ENCODE measurements around the gene DISC1. TPM values are rescaled to one million over a fixed set of nuclear protein-coding genes. Genes with fewer than 3 reads are reported as not detected.

Gene DISC1
- polyA plus RNA-seq, 1 of the 3 experiments (the other 2 are of a cell fraction) = 1.7 TPM

DNA sequence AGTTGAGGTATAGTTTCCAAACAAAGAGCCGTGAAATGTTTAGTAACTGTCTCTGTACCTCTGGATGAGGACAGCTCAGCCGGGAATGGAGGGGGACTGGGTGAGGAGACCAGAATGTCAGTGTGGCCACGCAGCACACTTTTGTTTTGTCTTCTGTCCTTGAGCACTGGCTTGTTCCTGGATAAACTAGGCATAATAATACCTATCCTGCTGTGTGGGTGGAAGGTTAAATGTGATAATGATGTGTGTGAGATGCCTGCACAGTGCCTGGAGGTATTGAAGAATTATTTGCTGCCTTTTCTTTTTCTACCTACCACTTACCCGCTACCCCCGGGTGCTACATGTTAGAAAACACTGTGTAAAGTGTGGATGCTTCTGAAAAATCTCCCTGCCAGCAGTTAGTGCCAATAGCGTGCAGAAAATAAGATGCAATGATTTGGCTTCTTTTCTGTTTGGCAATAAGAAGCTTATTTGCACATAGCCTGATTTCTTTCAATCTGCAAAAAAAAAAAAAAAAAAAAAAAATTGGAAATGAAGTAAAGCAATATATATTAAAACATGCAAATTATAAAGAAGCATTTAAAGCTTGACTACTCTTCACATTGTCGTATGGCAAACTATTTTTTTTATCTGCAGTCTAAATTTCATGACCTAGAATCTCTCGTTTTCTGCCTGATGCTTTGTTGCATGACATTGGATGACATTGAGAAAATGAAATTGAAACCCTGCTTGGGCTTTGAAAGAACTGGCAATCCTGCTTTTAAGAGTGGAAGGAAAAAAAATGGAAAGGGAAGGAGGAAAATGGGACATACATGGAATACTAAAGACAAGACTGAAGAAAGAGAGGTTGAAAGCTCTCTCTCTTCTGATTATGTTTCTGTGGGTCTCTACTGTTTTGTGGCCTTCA, 89.5 kb downstream of the DISC1 start:
- no peak overlapping the region for H3K4me3 ChIP-seq (ENCODE audit: low read depth in 2 of 2, low read length in 1 of 2)
- H4K20me1 ChIP-seq (ENCODE audit: insufficient read depth) = no peaks in the 10 kb centered on the region
- no peaks in the 10 kb centered on the region for H3K4me1 ChIP-seq (ENCODE audit: control insufficient read depth in 1 of 2, insufficient read depth in 2 of 2, low read depth in 1 of 2, low read length in 1 of 2)
- H2AFZ ChIP-seq (ENCODE audit: low read depth) = no peak overlapping the region
- no peak overlapping the region for H3K27ac ChIP-seq (ENCODE audit: low read depth in 2 of 2, low read length in 1 of 2)
- H3K9ac ChIP-seq = no peak overlapping the region
- no peaks in the 10 kb centered on the region for H3K36me3 ChIP-seq (replicated peaks in 1 of 2; ENCODE audit: control insufficient read depth in 1 of 2, insufficient read depth in 2 of 2, low read length in 1 of 2)
- DNase-seq = no peak
- H3F3A ChIP-seq (replicated peaks; ENCODE audit: insufficient read depth) = no peaks in the 10 kb centered on the region
- ChIA-PET POLR2A (no interaction called here), CTCF (interaction anchor here (1.0 to 1.2 kb wide), 2 partner anchors 9 to 24 kb away, joined by 3 read pairs; no protein-coding TSS in a partner anchor)
- TF ChIP-seq ELF1 (IDR thresholded peaks at IDR 0.05) = no peak
- no peak for TF ChIP-seq GATA2 (CRISPR knock-in tag; IDR thresholded peaks at IDR 0.05)
- no peak for TF ChIP-seq RAD21 (IDR thresholded peaks at IDR 0.05; ENCODE audit: low read length)
- TF ChIP-seq EP300 (IDR thresholded peaks at IDR 0.05; ENCODE audit: borderline replicate concordance in 1 of 2, low read depth in 1 of 2, low read length in 1 of 2) = no peak
- TF ChIP-seq, protein P1, sequence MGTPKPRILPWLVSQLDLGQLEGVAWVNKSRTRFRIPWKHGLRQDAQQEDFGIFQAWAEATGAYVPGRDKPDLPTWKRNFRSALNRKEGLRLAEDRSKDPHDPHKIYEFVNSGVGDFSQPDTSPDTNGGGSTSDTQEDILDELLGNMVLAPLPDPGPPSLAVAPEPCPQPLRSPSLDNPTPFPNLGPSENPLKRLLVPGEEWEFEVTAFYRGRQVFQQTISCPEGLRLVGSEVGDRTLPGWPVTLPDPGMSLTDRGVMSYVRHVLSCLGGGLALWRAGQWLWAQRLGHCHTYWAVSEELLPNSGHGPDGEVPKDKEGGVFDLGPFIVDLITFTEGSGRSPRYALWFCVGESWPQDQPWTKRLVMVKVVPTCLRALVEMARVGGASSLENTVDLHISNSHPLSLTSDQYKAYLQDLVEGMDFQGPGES (IDR thresholded peaks at IDR 0.05; ENCODE audit: low read depth, low read length) = no peak
- no peak for TF ChIP-seq JUND (IDR thresholded peaks at IDR 0.05)
- no peak for TF ChIP-seq FOSL2 (IDR thresholded peaks at IDR 0.05; ENCODE audit: borderline replicate concordance, low read depth)
- TF ChIP-seq FOXJ3 (CRISPR knock-in tag; IDR thresholded peaks at IDR 0.05) = no peak
- no peak for TF ChIP-seq TCF12 (IDR thresholded peaks at IDR 0.05)
- TF ChIP-seq, protein P2, sequence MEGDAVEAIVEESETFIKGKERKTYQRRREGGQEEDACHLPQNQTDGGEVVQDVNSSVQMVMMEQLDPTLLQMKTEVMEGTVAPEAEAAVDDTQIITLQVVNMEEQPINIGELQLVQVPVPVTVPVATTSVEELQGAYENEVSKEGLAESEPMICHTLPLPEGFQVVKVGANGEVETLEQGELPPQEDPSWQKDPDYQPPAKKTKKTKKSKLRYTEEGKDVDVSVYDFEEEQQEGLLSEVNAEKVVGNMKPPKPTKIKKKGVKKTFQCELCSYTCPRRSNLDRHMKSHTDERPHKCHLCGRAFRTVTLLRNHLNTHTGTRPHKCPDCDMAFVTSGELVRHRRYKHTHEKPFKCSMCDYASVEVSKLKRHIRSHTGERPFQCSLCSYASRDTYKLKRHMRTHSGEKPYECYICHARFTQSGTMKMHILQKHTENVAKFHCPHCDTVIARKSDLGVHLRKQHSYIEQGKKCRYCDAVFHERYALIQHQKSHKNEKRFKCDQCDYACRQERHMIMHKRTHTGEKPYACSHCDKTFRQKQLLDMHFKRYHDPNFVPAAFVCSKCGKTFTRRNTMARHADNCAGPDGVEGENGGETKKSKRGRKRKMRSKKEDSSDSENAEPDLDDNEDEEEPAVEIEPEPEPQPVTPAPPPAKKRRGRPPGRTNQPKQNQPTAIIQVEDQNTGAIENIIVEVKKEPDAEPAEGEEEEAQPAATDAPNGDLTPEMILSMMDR (IDR thresholded peaks at IDR 0.05) = no peak
- TF ChIP-seq, protein P3, sequence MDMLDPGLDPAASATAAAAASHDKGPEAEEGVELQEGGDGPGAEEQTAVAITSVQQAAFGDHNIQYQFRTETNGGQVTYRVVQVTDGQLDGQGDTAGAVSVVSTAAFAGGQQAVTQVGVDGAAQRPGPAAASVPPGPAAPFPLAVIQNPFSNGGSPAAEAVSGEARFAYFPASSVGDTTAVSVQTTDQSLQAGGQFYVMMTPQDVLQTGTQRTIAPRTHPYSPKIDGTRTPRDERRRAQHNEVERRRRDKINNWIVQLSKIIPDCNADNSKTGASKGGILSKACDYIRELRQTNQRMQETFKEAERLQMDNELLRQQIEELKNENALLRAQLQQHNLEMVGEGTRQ (IDR thresholded peaks at IDR 0.05; ENCODE audit: borderline replicate concordance, low read depth, low read length) = no peak
- TF ChIP-seq YY1 (IDR thresholded peaks at IDR 0.05; ENCODE audit: low read depth) = no peak
- TF ChIP-seq TEAD4 (IDR thresholded peaks at IDR 0.05; ENCODE audit: borderline replicate concordance, insufficient read depth) = no peak
- TF ChIP-seq EZH2phosphoT487 (IDR thresholded peaks at IDR 0.05; ENCODE audit: borderline replicate concordance, low read depth) = no peak
- no peak for TF ChIP-seq MEF2A (IDR thresholded peaks at IDR 0.05; ENCODE audit: borderline replicate concordance, low read depth)
- no peak for TF ChIP-seq USF1 (IDR thresholded peaks at IDR 0.05; ENCODE audit: borderline replicate concordance, low read depth)
- TF ChIP-seq, protein P4, sequence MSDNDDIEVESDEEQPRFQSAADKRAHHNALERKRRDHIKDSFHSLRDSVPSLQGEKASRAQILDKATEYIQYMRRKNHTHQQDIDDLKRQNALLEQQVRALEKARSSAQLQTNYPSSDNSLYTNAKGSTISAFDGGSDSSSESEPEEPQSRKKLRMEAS (IDR thresholded peaks at IDR 0.05; ENCODE audit: low read depth) = no peak
- TF ChIP-seq POLR2AphosphoS5 (IDR thresholded peaks at IDR 0.05; ENCODE audit: low read depth, low read length) = no peak
- TF ChIP-seq, protein P5, sequence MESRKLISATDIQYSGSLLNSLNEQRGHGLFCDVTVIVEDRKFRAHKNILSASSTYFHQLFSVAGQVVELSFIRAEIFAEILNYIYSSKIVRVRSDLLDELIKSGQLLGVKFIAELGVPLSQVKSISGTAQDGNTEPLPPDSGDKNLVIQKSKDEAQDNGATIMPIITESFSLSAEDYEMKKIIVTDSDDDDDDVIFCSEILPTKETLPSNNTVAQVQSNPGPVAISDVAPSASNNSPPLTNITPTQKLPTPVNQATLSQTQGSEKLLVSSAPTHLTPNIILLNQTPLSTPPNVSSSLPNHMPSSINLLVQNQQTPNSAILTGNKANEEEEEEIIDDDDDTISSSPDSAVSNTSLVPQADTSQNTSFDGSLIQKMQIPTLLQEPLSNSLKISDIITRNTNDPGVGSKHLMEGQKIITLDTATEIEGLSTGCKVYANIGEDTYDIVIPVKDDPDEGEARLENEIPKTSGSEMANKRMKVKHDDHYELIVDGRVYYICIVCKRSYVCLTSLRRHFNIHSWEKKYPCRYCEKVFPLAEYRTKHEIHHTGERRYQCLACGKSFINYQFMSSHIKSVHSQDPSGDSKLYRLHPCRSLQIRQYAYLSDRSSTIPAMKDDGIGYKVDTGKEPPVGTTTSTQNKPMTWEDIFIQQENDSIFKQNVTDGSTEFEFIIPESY (IDR thresholded peaks at IDR 0.05; ENCODE audit: borderline replicate concordance, low read depth) = no peak
- H3K9me2 ChIP-seq = no peaks in the 10 kb centered on the region
- H3K4me2 ChIP-seq = no peak overlapping the region
- H3K9me3 ChIP-seq = no peaks in the 10 kb centered on the region
- no peaks in the 10 kb centered on the region for H3K79me2 ChIP-seq (ENCODE audit: insufficient read depth)
- WGBS (ENCODE audit: low lambda C conversion rate) = 77% methylated on average over 8 of the region's 8 CpGs
- H3K27me3 ChIP-seq (ENCODE audit: insufficient read depth) = no peaks in the 10 kb centered on the region

Data from SK-N-SH (cell line).